ENCODE data around the gene NRIP2.
A peak's percentile ranks its signal among the peaks of the same experiment; 100 is the strongest.

DNA sequence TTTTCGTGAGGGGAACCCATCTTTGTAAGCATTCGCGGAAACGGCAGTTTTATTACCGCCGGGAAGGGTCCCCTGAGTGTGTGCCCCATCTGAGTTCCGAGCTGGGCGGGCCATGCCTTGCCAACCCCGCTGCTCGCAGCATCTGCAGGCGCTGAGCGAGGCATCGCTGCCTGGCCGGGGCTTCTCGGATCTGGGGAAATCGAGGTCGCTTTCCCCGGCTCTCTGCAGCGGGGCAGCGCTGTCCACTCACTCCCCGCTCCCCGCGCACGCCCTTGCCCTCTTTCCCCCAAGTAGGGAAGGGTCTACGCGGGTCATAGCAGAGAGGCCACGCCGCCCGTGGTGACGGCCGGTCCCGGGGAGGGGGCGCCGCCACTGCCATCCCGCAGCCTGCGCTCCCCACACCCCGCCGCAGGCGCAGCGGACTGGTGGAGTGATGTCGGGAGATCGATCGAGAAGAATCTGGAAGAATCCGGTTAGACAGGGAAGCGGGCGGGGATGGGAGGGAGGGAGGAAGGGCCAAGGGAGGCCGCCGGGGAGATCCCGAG lies 40.6 kb downstream of the NRIP2 start:
- TF ChIP-seq, protein P1, sequence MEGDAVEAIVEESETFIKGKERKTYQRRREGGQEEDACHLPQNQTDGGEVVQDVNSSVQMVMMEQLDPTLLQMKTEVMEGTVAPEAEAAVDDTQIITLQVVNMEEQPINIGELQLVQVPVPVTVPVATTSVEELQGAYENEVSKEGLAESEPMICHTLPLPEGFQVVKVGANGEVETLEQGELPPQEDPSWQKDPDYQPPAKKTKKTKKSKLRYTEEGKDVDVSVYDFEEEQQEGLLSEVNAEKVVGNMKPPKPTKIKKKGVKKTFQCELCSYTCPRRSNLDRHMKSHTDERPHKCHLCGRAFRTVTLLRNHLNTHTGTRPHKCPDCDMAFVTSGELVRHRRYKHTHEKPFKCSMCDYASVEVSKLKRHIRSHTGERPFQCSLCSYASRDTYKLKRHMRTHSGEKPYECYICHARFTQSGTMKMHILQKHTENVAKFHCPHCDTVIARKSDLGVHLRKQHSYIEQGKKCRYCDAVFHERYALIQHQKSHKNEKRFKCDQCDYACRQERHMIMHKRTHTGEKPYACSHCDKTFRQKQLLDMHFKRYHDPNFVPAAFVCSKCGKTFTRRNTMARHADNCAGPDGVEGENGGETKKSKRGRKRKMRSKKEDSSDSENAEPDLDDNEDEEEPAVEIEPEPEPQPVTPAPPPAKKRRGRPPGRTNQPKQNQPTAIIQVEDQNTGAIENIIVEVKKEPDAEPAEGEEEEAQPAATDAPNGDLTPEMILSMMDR (IDR thresholded peaks at IDR 0.05; ENCODE audit: poor library complexity, severe bottlenecking), result no peak
- TF ChIP-seq POLR2AphosphoS5 (IDR thresholded peaks at IDR 0.05), result no peak
- TF ChIP-seq EZH2 (IDR thresholded peaks at IDR 0.05; ENCODE audit: borderline replicate concordance, insufficient read depth, low read length, poor library complexity, severe bottlenecking), result no peak
- no peak for TF ChIP-seq TAF1 (IDR thresholded peaks at IDR 0.05; ENCODE audit: low read depth)
- no peak for TF ChIP-seq SMC3 (conservative IDR thresholded peaks at IDR 0.05; ENCODE audit: poor library complexity)
- TF ChIP-seq, protein P2, sequence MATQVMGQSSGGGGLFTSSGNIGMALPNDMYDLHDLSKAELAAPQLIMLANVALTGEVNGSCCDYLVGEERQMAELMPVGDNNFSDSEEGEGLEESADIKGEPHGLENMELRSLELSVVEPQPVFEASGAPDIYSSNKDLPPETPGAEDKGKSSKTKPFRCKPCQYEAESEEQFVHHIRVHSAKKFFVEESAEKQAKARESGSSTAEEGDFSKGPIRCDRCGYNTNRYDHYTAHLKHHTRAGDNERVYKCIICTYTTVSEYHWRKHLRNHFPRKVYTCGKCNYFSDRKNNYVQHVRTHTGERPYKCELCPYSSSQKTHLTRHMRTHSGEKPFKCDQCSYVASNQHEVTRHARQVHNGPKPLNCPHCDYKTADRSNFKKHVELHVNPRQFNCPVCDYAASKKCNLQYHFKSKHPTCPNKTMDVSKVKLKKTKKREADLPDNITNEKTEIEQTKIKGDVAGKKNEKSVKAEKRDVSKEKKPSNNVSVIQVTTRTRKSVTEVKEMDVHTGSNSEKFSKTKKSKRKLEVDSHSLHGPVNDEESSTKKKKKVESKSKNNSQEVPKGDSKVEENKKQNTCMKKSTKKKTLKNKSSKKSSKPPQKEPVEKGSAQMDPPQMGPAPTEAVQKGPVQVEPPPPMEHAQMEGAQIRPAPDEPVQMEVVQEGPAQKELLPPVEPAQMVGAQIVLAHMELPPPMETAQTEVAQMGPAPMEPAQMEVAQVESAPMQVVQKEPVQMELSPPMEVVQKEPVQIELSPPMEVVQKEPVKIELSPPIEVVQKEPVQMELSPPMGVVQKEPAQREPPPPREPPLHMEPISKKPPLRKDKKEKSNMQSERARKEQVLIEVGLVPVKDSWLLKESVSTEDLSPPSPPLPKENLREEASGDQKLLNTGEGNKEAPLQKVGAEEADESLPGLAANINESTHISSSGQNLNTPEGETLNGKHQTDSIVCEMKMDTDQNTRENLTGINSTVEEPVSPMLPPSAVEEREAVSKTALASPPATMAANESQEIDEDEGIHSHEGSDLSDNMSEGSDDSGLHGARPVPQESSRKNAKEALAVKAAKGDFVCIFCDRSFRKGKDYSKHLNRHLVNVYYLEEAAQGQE (IDR thresholded peaks at IDR 0.05; ENCODE audit: borderline replicate concordance), result peak; percentile 27
- TF ChIP-seq EP300 (conservative IDR thresholded peaks at IDR 0.05; ENCODE audit: poor library complexity, severe bottlenecking), result no peak
